ENCODE data around the gene BCAS3.

BCAS3 gene

DNA sequence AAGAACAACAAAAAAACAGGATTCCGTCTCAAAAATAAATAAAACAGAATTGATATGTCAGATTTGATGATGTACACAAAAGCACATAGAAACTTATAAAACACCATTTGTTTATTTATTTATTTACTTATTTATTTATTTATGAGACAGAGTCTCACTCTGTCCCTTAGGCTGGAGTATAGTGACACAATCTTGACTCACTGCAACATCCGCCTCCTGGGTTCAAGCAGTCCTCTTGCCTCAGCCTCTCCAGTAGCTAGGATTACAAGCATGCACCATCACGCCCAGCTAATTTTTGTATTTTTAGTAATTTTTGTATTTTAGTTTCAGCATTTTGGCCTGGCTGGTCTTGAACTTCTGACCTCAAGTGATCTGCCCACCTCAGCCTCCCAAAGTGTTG, 21.4 kb downstream of the BCAS3 start:
- Histone ChIP-seq H3K9me3 (ENCODE audit: severe bottlenecking) (no peaks in the 10 kb centered on the region), H3K4me3 (ENCODE audit: severe bottlenecking) (no peak overlapping the region), H3K4me1 (ENCODE audit: insufficient read depth, poor library complexity, severe bottlenecking) (peaks cover 4% of the 10 kb centered on the region), H3K36me3 (ENCODE audit: low read depth) (no peaks in the 10 kb centered on the region; the same call in none of the 2 replicates), H3K27ac (ENCODE audit: poor library complexity, severe bottlenecking) (no peak overlapping the region), H3K27me3 (ENCODE audit: insufficient read depth, poor library complexity, severe bottlenecking) (no peaks in the 10 kb centered on the region)
- TF ChIP-seq, protein P1, sequence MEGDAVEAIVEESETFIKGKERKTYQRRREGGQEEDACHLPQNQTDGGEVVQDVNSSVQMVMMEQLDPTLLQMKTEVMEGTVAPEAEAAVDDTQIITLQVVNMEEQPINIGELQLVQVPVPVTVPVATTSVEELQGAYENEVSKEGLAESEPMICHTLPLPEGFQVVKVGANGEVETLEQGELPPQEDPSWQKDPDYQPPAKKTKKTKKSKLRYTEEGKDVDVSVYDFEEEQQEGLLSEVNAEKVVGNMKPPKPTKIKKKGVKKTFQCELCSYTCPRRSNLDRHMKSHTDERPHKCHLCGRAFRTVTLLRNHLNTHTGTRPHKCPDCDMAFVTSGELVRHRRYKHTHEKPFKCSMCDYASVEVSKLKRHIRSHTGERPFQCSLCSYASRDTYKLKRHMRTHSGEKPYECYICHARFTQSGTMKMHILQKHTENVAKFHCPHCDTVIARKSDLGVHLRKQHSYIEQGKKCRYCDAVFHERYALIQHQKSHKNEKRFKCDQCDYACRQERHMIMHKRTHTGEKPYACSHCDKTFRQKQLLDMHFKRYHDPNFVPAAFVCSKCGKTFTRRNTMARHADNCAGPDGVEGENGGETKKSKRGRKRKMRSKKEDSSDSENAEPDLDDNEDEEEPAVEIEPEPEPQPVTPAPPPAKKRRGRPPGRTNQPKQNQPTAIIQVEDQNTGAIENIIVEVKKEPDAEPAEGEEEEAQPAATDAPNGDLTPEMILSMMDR (IDR thresholded peaks at IDR 0.05; ENCODE audit: poor library complexity, severe bottlenecking), result no peak
- DNase-seq (ENCODE audit: low spot score) (no peak), ATAC-seq (ENCODE audit: low read depth) (no peak)

DNA sequence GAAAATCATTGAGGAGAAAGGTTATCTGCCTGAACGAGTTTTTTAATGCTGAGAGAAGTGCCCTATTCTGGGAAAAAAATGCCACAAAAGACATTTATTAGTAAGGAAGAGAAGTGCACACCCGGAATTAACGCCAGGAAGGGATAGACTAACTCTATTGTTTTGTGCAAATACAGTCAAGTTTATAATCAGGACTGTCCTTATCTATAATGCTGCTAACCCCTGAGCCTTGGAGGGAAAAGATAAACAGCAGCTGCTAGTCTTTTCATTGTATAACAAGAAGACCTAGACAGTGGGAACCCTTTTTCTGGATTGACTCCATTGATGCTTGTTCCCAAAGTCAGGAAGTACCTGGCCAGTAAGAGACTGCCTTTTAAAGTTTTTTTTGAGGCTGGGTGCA, 26.5 kb downstream of the BCAS3 start:
- TF ChIP-seq, protein P1 (IDR thresholded peaks at IDR 0.05; ENCODE audit: poor library complexity, severe bottlenecking), result no peak
- peaks cover 3% of the 10 kb centered on the region for H3K4me1 ChIP-seq (ENCODE audit: insufficient read depth, poor library complexity, severe bottlenecking)
- H3K27me3 ChIP-seq (ENCODE audit: insufficient read depth, poor library complexity, severe bottlenecking), result no peaks in the 10 kb centered on the region
- DNase-seq (ENCODE audit: low spot score) (no peak), ATAC-seq (ENCODE audit: low read depth) (no peak)
- no peaks in the 10 kb centered on the region for H3K9me3 ChIP-seq (ENCODE audit: severe bottlenecking)
- H3K27ac ChIP-seq (ENCODE audit: poor library complexity, severe bottlenecking), result no peak overlapping the region
- no peak overlapping the region for H3K4me3 ChIP-seq (ENCODE audit: severe bottlenecking)
- no peaks in the 10 kb centered on the region; the same call in 1 of the 2 replicates for H3K36me3 ChIP-seq (ENCODE audit: low read depth)

DNA sequence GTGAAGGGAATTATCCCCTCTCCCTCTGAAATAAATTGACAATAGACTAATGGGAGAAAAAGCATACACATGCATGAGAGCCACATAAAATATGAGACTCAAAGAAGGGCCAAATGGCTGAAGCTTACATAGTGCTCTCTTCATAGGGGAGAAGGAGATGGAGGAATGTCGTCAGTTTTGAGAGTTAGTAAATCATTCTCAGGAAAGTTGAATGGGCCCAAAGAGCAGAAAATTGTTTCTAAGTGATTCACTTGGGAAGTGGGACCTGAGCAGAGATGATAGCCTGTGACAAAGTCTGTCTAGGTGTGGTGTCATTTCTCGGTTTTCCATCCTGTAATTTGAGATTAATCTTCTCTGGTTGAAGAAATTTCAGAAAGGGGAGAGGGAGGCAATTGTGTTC, 35.0 kb downstream of the BCAS3 start:
- no peak for DNase-seq (ENCODE audit: low spot score)
- ATAC-seq (ENCODE audit: low read depth), result no peak
- Histone ChIP-seq H3K9me3 (ENCODE audit: severe bottlenecking) (no peaks in the 10 kb centered on the region), H3K4me1 (ENCODE audit: insufficient read depth, poor library complexity, severe bottlenecking) (no peaks in the 10 kb centered on the region), H3K36me3 (ENCODE audit: low read depth) (no peaks in the 10 kb centered on the region), H3K27ac (ENCODE audit: poor library complexity, severe bottlenecking) (no peak overlapping the region), H3K4me3 (ENCODE audit: severe bottlenecking) (no peak overlapping the region), H3K27me3 (ENCODE audit: insufficient read depth, poor library complexity, severe bottlenecking) (no peaks in the 10 kb centered on the region)
- TF ChIP-seq, protein P1 (IDR thresholded peaks at IDR 0.05; ENCODE audit: poor library complexity, severe bottlenecking), result no peak

DNA sequence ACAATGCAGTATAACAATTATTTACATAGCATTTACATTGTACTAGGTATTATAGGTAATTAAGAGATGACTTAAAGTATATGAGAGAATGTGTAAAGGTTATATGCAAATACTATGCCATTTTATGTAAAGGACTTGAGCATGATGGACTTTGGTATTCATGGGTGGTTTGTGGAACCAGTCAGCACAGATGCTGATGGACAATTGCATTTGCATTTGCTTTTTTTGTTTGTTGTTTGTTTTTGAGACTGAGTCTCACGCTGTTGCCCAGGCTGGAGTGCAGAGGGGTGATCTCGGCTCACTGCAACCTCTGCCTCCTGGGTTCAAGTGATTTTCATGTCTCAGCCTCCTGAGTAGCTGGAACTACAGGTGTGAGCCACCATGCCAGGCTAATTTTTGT, 36.0 kb downstream of the BCAS3 start:
- H3K9me3 ChIP-seq (ENCODE audit: severe bottlenecking), result no peaks in the 10 kb centered on the region
- DNase-seq (ENCODE audit: low spot score) (no peak), ATAC-seq (ENCODE audit: low read depth) (no peak)
- no peaks in the 10 kb centered on the region for H3K4me1 ChIP-seq (ENCODE audit: insufficient read depth, poor library complexity, severe bottlenecking)
- TF ChIP-seq, protein P1 (IDR thresholded peaks at IDR 0.05; ENCODE audit: poor library complexity, severe bottlenecking), result no peak
- no peak overlapping the region for H3K4me3 ChIP-seq (ENCODE audit: severe bottlenecking)
- no peaks in the 10 kb centered on the region for H3K27me3 ChIP-seq (ENCODE audit: insufficient read depth, poor library complexity, severe bottlenecking)
- H3K36me3 ChIP-seq (ENCODE audit: low read depth), result no peaks in the 10 kb centered on the region
- H3K27ac ChIP-seq (ENCODE audit: poor library complexity, severe bottlenecking), result no peak overlapping the region

DNA sequence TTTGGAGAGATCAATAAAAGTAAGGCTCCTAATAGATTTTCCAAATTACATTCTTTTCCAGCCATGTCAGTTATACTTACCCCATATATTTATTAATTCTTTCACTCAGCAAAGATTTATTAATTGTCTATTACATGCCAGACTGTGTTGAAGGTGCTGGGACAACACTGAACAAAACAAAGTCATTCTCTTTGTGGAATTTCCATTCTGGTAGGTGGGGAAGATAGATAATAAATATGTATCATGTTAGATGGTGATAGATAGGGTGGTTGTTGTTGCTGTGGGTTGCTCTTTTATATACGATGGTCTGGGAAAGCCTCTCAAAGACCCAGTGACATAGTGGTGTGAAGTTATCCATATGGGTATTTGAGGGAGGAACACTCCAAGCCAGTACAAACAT, 39.1 kb downstream of the BCAS3 start:
- H3K27me3 ChIP-seq (ENCODE audit: insufficient read depth, poor library complexity, severe bottlenecking), result no peaks in the 10 kb centered on the region
- TF ChIP-seq, protein P1 (IDR thresholded peaks at IDR 0.05; ENCODE audit: poor library complexity, severe bottlenecking), result no peak
- H3K4me1 ChIP-seq (ENCODE audit: insufficient read depth, poor library complexity, severe bottlenecking), result no peaks in the 10 kb centered on the region
- H3K9me3 ChIP-seq (ENCODE audit: severe bottlenecking), result no peaks in the 10 kb centered on the region
- no peak overlapping the region for H3K27ac ChIP-seq (ENCODE audit: poor library complexity, severe bottlenecking)
- DNase-seq (ENCODE audit: low spot score) (no peak), ATAC-seq (ENCODE audit: low read depth) (no peak)
- no peak overlapping the region for H3K4me3 ChIP-seq (ENCODE audit: severe bottlenecking)
- no peaks in the 10 kb centered on the region for H3K36me3 ChIP-seq (ENCODE audit: low read depth)

Measured in RWPE2 (cell line).